HT1080 (cell line): ENCODE results near the gene CBLL2. TPM values are rescaled to one million over a fixed set of nuclear protein-coding genes. Genes with fewer than 3 reads are reported as not detected.

Experiments
- total RNA-seq: library from RNA; depleted of rRNA; stranded (reverse); fragments of >200 nt; shearing (Covaris generic); gene quantifications from 2 replicates; pipeline ENCODE4 v1.2.3, GENCODE V29; 2014; rRNA removed

CBLL2 gene
- total RNA-seq, 1 experiment from 2014 or later: not detected

Other genes with a start within 250 kb of the CBLL2 start
- 0.47 and 0.59 TPM in 2 replicates for gene PHEX, start 240.6 kb upstream of the CBLL2 start, total RNA-seq